ENCODE results near the gene TMEM169. TPM values are rescaled to one million over a fixed set of nuclear protein-coding genes. Genes with fewer than 3 reads are reported as not detected.

The TMEM169 gene
- total and polyA plus RNA-seq, 9 of the 15 experiments (the other 6 are each of a cell fraction or from before 2014, with no cell fraction given), result 0.01 to 0.09 (median 0.04) TPM; not detected in 5

DNA sequence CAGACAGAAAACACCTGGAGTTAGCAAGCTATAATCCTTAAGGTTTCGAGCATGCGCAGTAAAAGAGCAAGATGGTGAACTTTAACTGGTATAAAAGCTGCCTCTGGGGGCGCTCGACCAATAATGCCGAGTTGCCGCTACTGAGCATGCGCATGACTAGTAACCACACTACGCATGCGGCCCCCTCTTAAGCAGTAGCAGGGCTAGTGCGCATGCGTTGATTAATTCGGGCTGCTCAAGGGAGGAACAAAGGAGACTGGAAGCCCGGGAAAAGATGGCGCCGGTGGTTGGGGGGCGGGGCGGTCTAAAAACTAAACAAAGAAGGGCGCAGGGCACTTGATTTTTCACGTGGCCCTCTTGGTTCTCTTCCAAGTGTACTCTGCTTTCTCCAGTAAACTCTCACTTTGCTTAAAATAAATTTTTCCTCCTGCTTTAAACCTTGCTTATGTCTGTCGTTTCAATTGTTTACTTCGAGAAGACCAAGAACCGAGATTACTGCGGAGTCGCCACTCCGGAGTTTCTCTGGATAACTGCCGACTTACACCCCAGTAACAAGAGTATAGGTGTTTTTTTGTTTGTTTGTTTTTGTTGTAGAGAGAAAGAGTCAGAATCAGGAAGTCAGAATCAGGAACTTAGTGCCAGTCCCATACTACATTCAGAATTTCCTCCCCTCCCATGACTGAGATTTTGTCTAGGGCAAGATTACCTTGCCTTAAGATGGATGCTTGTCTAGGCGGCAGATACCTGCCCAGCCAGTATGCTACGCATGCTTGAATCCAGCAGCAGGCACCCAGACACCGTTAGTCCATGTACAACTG is 33.2 kb downstream of the TMEM169 start (continued):
- TF ChIP-seq, protein P1, sequence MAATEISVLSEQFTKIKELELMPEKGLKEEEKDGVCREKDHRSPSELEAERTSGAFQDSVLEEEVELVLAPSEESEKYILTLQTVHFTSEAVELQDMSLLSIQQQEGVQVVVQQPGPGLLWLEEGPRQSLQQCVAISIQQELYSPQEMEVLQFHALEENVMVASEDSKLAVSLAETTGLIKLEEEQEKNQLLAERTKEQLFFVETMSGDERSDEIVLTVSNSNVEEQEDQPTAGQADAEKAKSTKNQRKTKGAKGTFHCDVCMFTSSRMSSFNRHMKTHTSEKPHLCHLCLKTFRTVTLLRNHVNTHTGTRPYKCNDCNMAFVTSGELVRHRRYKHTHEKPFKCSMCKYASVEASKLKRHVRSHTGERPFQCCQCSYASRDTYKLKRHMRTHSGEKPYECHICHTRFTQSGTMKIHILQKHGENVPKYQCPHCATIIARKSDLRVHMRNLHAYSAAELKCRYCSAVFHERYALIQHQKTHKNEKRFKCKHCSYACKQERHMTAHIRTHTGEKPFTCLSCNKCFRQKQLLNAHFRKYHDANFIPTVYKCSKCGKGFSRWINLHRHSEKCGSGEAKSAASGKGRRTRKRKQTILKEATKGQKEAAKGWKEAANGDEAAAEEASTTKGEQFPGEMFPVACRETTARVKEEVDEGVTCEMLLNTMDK (IDR thresholded peaks at IDR 0.05; ENCODE audit: borderline replicate concordance, insufficient read depth, low read depth, low read length, poor library complexity, severe bottlenecking), result peak; percentile 67
- no peak for TF ChIP-seq CEBPZ (IDR thresholded peaks at IDR 0.05; ENCODE audit: borderline replicate concordance, low read depth, low read length)
- TF ChIP-seq, protein P2, sequence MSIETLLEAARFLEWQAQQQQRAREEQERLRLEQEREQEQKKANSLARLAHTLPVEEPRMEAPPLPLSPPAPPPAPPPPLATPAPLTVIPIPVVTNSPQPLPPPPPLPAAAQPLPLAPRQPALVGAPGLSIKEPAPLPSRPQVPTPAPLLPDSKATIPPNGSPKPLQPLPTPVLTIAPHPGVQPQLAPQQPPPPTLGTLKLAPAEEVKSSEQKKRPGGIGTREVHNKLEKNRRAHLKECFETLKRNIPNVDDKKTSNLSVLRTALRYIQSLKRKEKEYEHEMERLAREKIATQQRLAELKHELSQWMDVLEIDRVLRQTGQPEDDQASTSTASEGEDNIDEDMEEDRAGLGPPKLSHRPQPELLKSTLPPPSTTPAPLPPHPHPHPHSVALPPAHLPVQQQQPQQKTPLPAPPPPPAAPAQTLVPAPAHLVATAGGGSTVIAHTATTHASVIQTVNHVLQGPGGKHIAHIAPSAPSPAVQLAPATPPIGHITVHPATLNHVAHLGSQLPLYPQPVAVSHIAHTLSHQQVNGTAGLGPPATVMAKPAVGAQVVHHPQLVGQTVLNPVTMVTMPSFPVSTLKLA (conservative IDR thresholded peaks at IDR 0.05), result peak; percentile 68 to 80; a peak in 2 of 4 replicates
- no peak for TF ChIP-seq TEAD2 (tag; IDR thresholded peaks at IDR 0.05)
- TF ChIP-seq NRF1 (conservative IDR thresholded peaks at IDR 0.05 in 1 of 2, IDR thresholded peaks at IDR 0.05 in 1 of 2), result peak; percentile 98
- TF ChIP-seq MTA1 (IDR thresholded peaks at IDR 0.05; ENCODE audit: borderline replicate concordance), result no peak
- TF ChIP-seq, protein P3, sequence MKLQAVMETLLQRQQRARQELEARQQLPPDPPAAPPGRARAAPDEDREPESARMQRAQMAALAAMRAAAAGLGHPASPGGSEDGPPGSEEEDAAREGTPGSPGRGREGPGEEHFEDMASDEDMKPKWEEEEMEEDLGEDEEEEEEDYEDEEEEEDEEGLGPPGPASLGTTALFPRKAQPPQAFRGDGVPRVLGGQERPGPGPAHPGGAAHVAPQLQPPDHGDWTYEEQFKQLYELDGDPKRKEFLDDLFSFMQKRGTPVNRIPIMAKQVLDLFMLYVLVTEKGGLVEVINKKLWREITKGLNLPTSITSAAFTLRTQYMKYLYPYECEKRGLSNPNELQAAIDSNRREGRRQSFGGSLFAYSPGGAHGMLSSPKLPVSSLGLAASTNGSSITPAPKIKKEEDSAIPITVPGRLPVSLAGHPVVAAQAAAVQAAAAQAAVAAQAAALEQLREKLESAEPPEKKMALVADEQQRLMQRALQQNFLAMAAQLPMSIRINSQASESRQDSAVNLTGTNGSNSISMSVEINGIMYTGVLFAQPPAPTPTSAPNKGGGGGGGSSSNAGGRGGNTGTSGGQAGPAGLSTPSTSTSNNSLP (IDR thresholded peaks at IDR 0.05; ENCODE audit: borderline replicate concordance, low read depth, low read length), result no peak
- TF ChIP-seq SAFB (IDR thresholded peaks at IDR 0.05; ENCODE audit: borderline replicate concordance, low read depth, low read length), result no peak
- no peak for TF ChIP-seq CLOCK (CRISPR knock-in tag; IDR thresholded peaks at IDR 0.05; ENCODE audit: borderline replicate concordance)
- no peak for TF ChIP-seq ZBTB17 (CRISPR knock-in tag; IDR thresholded peaks at IDR 0.05)
- no peak for TF ChIP-seq XRCC4 (IDR thresholded peaks at IDR 0.05; ENCODE audit: extremely low read depth, insufficient read depth, insufficient read length)
- TF ChIP-seq ZNF263 (CRISPR knock-in tag; IDR thresholded peaks at IDR 0.05; ENCODE audit: borderline replicate concordance), result no peak
- TF ChIP-seq PHF8 (IDR thresholded peaks at IDR 0.05; ENCODE audit: borderline replicate concordance, low read length), result no peak; the same call in 1 of the 2 replicates

All from K562 (cell line).